ENCODE results near the gene CPLANE2.
A peak's percentile ranks its signal among the peaks of the same experiment; 100 is the strongest.
"Not testable (repeated sequence)": the region's sequence is repeated elsewhere in the genome, so short reads cannot be mapped to it uniquely, and the experiment has no call there.

The CPLANE2 gene, protein sequence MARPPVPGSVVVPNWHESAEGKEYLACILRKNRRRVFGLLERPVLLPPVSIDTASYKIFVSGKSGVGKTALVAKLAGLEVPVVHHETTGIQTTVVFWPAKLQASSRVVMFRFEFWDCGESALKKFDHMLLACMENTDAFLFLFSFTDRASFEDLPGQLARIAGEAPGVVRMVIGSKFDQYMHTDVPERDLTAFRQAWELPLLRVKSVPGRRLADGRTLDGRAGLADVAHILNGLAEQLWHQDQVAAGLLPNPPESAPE

DNA sequence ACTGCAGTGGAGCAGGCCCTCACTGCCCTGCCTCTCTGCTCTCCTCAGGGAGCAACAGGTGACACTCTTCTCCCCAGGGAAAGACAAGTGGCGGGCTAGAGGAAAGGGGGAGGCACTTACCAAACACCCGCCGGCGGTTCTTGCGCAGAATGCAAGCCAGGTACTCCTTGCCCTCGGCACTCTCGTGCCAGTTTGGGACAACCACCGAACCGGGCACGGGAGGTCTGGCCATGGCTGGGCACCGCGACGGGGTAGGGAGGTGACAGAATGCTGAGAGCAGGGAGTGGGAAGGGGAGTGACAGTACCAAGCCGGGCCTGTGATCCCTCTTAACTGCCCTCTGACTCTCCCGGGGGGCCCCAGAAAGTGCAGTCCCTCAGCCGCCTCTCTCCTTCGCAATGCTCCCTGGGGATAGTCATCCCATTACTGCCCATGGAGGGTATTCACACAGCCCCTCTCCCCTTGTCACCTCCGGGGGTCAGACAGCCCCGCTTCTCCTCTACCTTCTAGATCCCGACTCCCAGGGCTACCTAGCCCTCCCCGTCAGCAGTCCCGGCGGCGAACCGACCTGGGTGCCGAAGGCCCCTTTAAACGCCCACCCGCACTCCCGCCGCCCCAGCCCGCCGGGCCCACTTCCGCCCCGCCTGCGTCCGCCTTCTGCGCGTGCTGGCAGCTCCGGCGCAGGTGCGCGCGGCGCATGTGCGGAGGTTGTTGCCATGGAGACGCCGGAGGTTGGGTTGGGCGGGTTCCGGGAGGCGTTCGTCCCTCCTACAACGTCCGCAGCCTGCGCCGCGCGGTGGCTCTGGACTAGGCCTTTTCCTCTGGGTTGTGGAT, at the start of gene CPLANE2:
CPLANE2 (minus strand) TSS at position 673 of the 832 bp plus-strand sequence; CDS start at position 232, 441 bp downstream.
- DNase-seq (ENCODE audit: low read depth): peak; percentile 87

DNA sequence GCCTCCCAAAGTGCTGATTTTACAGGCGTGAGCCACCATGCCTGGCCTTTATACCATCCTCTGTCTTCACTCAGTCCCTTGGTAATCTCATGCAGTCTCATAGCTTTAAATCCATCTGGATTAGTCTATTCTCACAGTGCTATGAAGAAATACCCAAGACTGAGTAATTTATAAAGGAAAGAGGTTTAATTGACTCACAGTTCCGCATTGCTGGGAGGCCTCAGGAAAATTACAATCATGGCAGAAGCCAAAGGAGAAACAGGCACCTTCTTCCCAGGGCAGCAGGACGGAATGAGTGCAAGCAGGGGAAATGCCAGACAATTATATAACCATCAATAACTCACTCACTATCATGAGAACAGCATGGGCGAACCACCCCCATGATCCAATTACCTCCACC, 49.1 kb upstream of the CPLANE2 start:
- no peak for DNase-seq (ENCODE audit: low read depth)

- no peak for DNase-seq (ENCODE audit: low read depth)
Measured at GRCh38 chr1:16281765-16282164, 44.8 kb upstream of the CPLANE2 start.

- DNase-seq (ENCODE audit: low read depth): no peak
Measured at GRCh38 chr1:16279186-16279585, 42.2 kb upstream of the CPLANE2 start.

DNA sequence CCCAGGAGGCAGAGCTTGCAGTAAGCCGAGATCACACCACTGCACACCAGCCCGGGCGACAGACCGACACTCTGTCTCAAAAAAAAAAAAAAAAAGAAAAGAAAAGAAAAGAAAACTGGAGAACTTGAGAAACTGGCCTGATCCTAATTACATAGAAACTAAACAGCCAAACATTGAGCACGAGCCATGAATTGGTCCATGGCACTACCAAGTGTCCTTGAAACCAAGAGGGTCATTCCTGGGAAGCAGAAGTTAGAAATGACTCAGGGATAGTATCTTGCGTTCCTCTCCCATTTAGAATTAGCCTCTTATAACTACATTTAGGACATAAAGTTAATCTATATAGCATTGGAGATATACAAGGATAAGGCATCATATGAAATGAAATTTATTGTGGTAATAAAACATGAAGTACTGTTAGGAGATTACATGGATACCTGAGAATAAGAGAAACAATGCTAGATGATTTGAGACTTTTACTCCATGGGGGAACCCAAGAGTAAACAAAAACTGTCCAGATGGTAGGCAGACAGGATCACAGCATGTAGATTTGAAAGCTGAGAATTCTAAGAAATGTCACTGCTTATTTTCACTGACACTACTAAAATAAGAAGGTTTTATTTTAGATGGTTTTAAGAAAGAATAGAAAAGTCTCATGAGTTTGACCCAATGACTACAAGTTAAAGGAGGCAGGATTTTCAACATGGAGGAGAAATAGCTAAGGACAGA, 39.5 kb upstream of the CPLANE2 start:
- DNase-seq (ENCODE audit: low read depth): no peak

- peak; percentile 31 for DNase-seq (ENCODE audit: low read depth)
Measured at GRCh38 chr1:16275591-16275990, 38.6 kb upstream of the CPLANE2 start.

DNA sequence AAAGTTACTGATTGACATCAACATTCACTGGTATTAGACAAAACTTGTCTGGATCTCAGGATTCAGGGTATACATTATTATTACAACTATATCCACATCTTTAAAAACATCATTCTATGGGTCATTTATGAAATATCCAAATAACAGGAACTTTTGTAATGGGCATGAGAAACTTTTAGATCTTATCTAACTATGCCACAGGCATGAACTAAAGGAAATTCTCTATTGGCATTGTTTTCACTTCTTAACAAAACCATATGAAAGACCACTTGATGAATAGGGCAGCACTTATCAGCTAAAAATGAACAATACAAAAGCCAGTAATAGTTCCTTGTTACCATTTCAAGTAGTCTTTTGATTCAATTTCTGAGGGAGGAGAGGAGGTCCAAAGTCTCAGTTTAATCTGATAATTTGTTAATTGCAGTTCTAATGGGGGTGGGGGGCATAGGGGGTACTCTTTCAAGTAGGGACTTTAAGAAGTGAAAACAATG, 30.8 kb upstream of the CPLANE2 start:
- DNase-seq (ENCODE audit: low read depth): no peak

DNA sequence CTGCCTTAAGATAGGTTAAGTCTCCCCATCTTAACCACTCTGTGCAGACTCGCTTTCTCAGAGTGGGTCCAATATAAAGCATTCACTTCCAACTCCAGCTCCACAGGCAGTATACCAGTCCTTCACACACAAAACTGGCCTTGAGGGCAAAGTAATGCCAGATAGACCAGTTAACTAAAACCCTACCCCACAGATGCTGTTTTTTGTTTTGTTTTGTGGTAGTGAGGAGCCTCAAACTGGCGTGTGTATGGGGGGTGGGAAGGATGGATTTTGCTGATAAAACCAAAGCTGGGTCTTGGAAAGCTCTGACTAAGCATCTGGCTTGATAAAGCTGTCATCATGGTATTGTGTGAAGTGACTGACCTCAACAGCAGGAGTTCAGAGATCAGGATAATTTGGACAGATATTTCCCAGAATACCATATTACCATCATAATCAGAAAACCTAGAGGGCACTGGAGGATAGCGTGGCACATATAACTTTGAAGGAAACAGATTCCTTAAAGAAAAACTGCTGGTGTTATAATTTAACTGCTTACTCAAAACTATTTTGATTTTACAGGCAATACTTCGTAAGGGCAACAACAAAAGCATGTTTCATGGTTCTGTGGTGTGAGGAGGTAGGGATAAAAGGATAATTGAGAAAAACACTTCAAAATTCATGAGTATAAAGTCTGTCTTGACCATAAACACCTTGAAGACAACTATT, 29.6 kb upstream of the CPLANE2 start:
- DNase-seq (ENCODE audit: low read depth): peak; percentile 28

GRCh38 chr1:16262067-16262466, 25.1 kb upstream of the CPLANE2 start:
- no peak for DNase-seq (ENCODE audit: low read depth)

GRCh38 chr1:16260814-16261213, 23.8 kb upstream of the CPLANE2 start:
- DNase-seq (ENCODE audit: low read depth): peak; percentile 76

DNA sequence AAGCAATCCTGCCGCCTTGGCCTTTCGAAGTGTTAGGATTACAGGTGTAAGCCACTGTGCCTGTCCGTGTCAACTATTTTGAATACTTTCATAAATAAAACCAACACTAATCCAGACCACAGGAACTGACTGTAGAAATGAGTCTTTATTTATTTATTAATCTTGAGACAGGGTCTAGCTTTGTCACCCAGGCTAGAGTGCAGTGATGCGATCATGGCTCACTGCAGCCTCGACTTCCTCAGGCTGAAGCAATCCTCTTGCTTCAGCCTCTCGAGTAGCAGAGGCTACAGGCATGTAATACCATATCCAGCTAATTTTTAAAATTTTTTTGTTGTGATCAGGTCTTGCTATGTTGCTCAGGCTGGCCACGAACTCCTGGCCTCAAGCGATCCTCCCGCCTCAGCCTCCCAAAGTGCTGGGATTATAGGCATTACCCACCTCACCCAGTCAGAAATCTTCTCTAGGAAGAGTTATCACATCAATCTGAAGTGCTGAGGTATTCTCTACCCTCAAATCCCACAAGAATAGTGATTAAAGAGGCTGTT, 21.7 kb upstream of the CPLANE2 start:
- no peak for DNase-seq (ENCODE audit: low read depth)

DNA sequence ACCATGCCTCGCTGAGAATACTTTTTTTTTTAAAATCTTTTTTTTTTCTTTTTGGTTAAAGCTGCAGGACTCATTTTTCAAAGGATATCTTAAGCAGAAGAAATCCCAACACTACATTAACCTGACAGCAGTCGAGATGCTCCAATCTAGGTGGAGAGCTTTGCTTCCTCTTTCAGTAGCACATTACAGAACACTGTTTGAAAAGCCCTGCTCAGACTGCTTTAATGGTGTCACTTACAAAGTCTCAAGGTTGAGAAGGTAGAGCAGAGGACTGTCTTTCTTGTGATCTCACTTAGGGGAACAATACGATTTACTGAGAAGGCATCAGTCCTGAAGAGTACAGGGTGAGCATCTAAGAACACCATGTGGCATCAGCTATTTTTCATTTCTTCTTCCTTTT, 21.0 kb upstream of the CPLANE2 start:
- no peak for DNase-seq (ENCODE audit: low read depth)

DNA sequence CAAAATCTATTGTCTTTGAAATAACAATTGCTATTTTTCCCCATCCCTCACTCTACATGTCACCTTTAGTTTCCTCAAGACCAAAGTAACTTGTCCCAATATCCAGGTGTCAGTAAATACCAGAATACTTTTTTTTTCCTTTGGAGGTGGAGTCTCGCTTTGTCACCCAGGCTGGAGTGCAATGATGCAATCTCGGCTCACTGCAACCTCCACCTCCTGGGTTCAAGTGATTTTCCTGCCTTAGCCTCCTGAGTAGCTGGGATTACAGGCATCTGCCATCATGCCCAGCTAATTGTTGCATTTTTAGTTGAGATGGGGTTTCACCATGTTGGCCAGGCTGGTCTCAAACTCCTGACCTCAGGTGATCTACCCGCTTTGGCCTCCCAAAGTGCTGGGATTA, 20.6 kb upstream of the CPLANE2 start:
- not testable (repeated sequence) for DNase-seq (ENCODE audit: low read depth)

DNA sequence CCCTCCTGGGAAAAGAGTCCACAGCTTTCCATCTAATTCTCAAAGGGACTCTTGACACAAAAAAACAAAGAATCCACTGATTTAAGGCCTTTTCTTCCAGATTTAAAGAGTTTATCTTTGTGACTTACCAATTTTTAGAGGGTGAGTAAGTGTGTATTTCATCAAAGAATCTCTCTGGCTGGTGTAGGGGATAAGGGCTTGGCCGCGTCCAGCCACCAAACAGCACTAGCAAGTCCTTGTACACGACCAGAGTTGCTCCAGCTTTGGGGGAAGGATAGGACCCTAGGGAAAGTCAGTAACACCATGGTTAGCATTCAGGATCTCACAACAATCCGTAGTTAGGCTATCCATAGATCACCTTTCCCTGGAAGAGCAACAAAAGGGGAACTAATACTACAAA, 19.5 kb upstream of the CPLANE2 start:
- no peak for DNase-seq (ENCODE audit: low read depth)

DNA sequence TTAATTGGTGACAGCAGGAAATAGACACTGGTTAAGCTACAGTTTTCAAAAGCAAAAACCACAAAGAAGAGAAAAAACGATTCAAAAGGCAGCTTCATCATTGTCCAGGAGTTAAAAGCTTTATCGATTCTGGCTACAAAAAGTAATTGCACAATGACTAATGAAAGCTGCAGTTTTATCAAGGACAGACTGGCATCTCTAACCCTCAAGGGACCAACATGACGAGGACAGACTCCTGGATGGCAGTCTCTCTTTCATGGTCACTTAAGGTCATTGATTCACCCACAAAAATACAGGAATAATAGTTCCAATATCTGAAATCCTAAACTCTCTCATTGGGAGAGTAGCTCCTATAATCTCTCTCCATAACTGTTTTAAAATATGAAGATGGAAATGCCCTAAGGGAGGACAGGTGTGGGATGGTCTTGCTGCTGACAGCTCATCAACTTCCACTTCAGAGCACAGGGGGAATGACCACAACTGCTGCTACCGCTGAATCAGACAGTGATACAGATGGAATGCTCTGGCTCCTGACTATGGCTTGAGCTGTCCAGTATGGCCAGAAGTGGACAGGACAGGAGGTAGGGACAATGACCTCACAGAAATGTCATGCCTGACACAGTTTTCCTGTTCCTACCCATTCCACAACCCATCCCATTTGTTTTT, 17.4 kb upstream of the CPLANE2 start:
- peak; percentile 29 for DNase-seq (ENCODE audit: low read depth)

DNA sequence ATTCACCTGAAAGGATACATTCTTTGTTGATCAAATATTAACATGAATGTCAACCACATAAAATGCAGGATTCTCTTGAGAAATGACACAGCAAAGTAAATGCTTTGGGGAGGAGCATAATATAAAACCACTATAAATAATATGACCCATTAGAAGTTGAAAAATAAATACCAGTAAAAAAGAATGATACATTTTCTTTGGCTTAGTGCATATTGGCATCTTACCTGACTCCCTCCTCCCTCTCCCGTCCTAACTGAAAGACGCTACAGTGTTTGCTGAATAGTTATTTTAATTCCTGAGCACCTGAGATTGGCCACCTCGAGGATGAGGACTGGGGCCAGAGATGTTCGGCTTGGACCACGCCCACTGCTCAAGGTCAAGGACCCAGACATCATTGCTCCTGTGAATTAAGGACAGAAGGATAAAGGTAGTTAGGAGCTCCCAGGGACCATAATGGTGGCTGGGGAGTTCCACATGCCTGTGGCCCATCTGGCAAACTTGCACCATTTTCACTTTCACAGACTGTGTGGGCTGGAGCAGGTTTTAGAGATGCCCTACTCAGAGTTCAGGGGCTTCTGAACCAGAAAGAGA, 16.4 kb upstream of the CPLANE2 start:
- no peak for DNase-seq (ENCODE audit: low read depth)

- DNase-seq (ENCODE audit: low read depth): no peak
Measured at GRCh38 chr1:16252912-16253311, 15.9 kb upstream of the CPLANE2 start.

- DNase-seq (ENCODE audit: low read depth): no peak
Measured at GRCh38 chr1:16251381-16251780, 14.4 kb upstream of the CPLANE2 start.

- DNase-seq (ENCODE audit: low read depth): peak; percentile 51
Measured at GRCh38 chr1:16250524-16251251, 13.7 kb upstream of the CPLANE2 start.

All from iris pigment epithelial cell (primary cell).